RCC 7860 (cell line): ENCODE data around the gene MAPK9.
"Not testable (repeated sequence)": the region's sequence is repeated elsewhere in the genome, so short reads cannot be mapped to it uniquely, and the experiment has no call there.

ENCODE experiments used
- DNase-seq: peaks from one replicate; pipeline ENCODE4 v3.0.0-alpha.2; 2015; ENCODE audit warnings: low spot score
- FAIRE-seq: peaks from 2 replicates; lab custom pipeline; 2012; peaks lifted over from hg19 to GRCh38; lab: Jason Lieb, UNC

MAPK9 gene

DNA sequence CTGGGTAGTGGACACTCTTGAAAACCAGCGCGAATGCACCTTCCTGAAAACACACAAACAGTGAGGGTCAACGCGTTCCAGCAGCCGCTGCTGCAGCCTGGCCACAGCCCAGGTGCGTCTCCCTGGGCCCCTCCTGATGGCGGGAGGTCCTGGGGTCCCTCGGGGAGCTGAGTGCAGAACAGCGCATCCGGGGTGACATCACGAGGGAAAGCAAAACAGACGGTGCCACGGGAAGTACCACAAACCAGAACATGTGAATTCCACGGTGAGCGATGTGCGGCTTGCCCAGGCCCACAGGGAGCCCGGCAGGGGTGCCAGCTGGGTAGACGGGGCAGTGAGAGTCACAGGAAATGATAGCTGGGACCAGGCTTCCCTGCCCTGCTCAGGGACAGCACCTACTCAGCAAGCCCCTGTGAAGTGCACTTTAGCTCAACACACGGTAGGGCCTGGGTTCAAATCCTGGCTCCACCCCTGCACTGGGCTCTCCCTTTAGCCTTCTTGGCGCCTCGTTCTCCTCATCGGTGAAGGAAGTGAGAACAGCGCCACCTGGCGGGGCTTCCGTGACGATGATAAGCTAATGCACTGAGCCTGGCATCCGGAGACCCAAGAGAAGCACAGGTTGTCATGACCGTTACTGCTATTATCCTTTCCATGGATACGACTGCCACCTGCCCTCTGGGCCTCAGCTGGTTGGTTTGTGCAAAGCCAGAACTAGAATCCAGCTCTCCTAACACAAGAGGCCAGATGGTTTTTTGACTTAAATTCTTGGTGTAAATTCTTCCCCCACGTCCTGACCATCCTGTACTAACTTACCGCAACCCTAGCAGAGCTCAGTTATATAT lies 36.6 kb upstream of the MAPK9 start:
- no peak for FAIRE-seq
- DNase-seq, result peak; percentile 70

DNA sequence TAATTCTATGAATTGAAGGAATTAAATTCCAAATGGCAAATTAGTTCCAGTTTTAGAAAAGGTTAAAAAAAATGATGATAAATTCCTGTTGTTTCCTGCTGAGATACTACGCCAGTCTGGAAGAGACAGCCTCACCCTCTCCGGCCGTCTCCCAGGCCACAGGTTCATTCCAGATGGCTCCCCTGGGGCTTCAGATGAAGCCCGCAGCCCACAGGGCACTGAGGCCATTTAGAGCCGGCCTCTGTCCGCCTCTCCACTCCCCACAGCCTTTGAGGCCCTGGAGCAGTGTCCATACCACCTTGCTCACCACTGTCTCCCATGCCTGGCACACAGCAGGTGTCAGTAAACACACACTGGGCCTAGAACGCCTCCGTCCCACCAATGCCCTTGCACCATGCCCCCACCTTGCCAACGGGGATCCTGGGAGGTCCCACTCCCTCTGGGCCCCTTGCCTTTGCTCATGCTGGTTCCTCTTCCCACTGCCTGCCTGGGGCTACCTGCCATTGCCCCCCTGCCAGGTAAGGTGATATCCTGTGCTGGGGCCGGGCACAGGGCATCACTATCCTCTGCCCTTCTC lies 35.2 kb upstream of the MAPK9 start:
- DNase-seq, result no peak
- FAIRE-seq, result no peak

- DNase-seq, result no peak
- FAIRE-seq, result no peak
These were observed 32.7 kb upstream of the MAPK9 start for GRCh38 chr5:180324601-180324950.

DNA sequence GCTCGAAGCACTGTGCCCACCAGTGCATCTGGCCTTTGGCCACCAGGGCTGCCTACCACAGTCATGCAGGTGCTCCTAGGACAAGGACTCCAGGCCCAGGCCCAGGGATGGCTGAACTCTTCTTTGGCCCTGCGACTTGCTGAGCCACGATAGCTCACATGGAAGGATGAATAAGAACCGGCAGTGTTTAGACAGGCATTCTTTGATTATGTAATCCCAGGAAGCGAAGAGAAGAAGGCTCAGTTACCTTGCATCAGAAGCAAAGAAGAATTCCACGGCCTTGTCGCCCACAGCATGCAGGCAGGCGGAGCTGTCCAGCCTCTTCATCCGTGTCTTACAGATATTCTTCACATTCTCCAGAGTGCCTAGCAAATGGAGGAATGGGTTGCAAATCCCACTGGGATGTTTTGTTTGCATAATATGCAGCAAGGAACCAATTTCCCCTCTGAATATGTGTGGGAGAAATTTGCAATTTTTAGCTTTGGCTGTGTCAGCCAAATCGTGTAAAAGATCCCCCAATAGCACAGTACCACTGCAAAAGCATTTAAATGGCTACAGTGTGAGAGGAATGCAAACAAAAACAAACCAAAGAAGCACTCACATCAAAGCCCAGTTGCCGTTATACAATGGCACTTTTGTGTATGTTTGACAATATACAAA lies 32.2 kb upstream of the MAPK9 start:
- peak; percentile 39 for FAIRE-seq
- DNase-seq, result peak; percentile 76

- no peak for FAIRE-seq
- no peak for DNase-seq
These were observed 31.3 kb upstream of the MAPK9 start for GRCh38 chr5:180323160-180323559.

GRCh38 chr5:180318456-180319089 lies 26.7 kb upstream of the MAPK9 start:
- FAIRE-seq (no peak), DNase-seq (no peak)

DNA sequence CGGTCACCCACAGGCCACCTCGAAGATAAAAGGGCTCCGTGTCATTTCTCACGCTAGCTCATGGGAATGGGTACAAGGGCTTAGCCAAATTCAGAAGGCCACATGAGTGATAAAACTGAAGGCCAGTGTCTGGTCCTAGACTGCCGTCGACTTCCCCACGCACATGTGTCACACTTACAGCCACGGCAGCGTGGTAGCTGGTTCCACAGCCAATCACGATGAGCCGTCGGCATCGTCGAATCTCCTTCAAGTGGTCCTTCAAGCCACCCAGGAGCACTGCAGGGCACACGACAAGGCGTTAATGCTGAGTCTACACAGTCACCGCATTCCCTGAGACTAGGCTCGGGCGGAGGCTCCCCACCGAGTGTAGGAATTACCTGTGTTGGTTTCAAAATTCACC lies 24.7 kb upstream of the MAPK9 start:
- DNase-seq (no peak), FAIRE-seq (no peak)

DNA sequence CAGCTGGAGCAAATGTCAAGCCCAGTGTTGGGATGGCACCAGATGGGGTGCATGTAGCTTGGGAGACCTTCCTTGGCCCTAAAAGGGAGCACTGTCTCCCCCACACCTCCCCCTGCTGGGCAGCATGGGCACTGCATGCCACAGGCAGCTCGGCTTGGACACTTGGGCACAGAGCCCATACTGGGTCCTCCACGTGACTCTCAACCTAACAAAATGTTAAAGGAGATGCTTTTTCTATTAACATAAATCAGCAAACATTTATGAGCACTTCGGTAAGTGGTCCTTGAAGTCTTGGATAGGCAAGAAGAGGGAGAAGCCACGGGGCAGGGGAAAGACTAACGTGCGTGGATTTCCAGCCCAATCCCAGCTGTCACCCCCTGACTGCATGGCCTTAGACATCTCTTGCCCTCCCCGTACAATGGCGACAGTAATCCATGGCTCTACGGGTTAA lies 23.9 kb upstream of the MAPK9 start:
- no peak for DNase-seq
- no peak for FAIRE-seq

GRCh38 chr5:180313677-180314505 lies 22.0 kb upstream of the MAPK9 start:
- peak; percentile 89 for DNase-seq
- peak; percentile 7 for FAIRE-seq

- FAIRE-seq (no peak), DNase-seq (no peak)
These were observed 19.3 kb upstream of the MAPK9 start for GRCh38 chr5:180311216-180311615.

- FAIRE-seq (no peak), DNase-seq (no peak)
These were observed 14.9 kb upstream of the MAPK9 start for GRCh38 chr5:180306796-180307195.

- DNase-seq (no peak), FAIRE-seq (no peak)
These were observed 13.6 kb upstream of the MAPK9 start for GRCh38 chr5:180305481-180305880.

DNA sequence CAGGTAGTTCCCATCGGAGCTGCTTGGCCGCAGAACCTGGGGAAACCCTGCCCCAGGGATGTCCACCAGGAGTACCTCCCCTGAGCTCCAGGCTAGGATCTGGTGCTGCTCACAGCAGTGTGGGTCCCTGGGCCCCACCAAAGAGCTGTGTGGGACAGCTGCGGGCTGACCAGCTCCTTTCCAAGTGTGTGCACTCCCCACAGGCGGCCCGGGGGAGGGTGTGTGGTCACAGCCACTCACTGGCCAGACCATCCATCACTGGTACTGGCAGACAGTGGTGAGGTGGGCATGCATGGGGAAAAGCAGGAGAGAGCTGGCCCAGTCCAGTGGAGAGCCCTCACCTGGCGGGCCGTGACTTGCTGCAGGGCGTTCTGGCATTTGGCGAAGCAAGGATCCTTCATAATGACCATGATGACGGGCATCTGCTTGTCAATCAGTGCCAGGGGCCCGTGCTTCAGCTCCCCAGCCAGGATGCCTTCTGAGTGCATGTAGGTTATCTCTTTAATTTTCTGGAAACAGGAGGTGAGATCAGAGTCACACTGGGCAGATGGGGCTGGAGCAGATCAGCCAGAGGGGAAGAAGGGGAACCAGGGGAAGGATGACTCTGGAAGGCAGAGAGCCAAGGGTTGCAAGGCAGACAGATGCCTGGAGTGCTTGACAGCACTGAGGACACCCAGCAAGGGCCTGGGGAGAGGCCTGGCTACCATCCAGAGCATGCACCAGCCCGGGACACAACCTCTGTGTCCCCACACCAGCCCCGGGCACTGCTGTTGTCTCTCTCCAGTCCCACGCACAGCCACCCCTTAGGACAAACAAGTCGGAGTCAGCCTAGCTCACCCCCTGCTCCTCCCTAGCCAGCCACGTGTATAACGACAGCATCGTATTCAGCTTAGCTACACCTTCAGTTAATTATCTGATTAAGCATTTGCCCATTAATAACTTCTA lies 12.8 kb upstream of the MAPK9 start:
- no peak for FAIRE-seq

DNA sequence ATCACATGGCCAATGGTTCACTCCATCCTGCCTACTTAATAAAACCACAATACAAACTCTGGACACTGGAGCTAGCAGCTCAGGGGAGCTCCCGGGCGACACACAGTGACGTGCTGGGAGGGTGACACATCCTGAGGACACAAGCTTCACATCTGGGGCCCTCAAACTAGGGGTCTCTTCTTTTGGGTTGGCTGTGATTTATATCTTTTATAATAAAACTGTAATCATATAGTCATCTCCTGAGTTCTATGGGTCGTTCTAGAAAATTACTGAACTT lies 12.1 kb upstream of the MAPK9 start:
- no peak for DNase-seq
- FAIRE-seq, result no peak

More for the DNA sequence above, 12.8 kb upstream of the MAPK9 start:
- DNase-seq, result no peak

DNA sequence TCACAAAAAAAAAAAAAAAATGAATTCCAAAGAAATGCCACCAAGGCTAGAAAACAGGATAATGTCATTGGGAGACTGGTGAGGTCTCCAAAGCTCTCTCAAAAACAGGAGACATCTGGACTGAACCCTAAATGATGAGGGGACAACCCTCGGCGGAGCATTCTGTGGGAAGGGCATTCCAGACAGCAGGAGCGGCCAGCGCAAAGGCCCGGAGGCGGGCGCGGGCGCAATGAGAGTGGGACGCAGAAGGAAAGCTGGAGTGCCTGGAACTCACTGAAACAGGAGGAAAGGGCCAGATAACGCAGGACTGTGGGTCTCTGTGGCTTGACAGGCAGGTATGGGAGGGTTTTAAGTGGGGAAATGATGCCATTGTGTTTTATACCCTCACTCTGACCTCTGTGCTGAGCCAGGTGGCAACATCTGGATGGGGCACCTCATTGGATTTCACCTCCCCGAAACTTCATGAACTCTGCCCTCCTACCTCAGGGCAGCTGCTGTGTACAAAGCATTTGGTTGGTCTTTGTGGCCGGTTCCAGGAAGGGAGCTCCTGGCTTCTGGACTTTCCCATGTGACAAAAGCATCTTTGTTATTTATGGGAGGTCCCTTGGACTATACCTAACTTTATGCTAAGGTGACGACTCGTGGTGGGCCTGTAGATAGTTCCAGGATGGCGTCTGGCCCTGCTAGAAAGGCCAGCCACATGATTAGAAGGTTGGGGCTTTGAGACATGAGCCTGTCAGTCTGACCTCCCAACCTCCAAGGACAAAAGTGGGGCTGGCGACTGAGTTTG lies 11.5 kb upstream of the MAPK9 start:
- no peak for FAIRE-seq
- DNase-seq, result no peak

DNA sequence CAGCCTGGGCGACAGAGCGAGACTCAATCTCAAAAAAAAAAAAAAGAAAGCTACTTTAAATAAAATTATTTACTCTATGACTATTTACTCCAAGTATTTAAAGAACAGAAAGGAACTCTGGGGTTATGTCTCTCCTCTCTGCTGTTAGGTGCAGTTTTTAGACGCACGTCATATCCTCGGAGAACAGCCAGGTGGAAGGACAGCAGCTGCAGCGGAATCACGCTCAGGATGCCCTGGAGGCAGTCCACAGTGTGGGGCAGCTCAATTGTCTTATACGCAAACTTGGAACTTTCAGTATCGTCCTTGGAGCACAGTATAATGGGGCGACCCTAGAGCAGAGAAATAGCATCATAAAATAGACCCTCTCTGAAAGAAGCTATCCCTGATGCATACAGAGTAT lies 10.4 kb upstream of the MAPK9 start:
- no peak for DNase-seq
- FAIRE-seq, result no peak

- FAIRE-seq, result no peak
- DNase-seq, result no peak
These were observed 9.4 kb upstream of the MAPK9 start for GRCh38 chr5:180301253-180301652.

GRCh38 chr5:180299526-180299925 lies 7.6 kb upstream of the MAPK9 start:
- DNase-seq, result no peak
- no peak for FAIRE-seq

GRCh38 chr5:180299014-180299413 lies 7.1 kb upstream of the MAPK9 start:
- DNase-seq, FAIRE-seq: not testable (repeated sequence)
